Activated T-cell treated with anti-CD3 and anti-CD28 coated beads, Interleukin-2, amount 50 U/mL, for 4 hours (primary cell): Measurements from ENCODE around the gene SAV1. TPM values are rescaled to one million over a fixed set of nuclear protein-coding genes. Genes with fewer than 3 reads are reported as not detected.
"Not testable (repeated sequence)": the region's sequence is repeated elsewhere in the genome, so short reads cannot be mapped to it uniquely, and the experiment has no call there.

Experiments
- ATAC-seq, 2 donors: fragments of 200-7000 bp; cut with Tn5 transposase; one replicate each; pipeline ENCODE4 v1.10.0; 2021
- DNase-seq: peaks from one replicate; pipeline ENCODE4 v3.0.0-alpha.2; 2020
- H3K27me3 Mint-ChIP-seq: one replicate; pipeline ENCODE4 v1.8.0; 2021; ENCODE audit warnings: low read depth, mixed read lengths
- H3K36me3 Mint-ChIP-seq: one replicate; pipeline ENCODE4 v1.8.0; 2022; ENCODE audit warnings: mixed read lengths; ENCODE audit not compliant: insufficient read depth
- H3K4me1 Mint-ChIP-seq: one replicate; pipeline ENCODE4 v1.8.0; 2021; ENCODE audit warnings: low read depth, mixed read lengths
- H3K4me3 Mint-ChIP-seq: one replicate; pipeline ENCODE4 v1.8.0; 2021; ENCODE audit warnings: mild to moderate bottlenecking, moderate library complexity, mixed read lengths
- H3K9me3 Mint-ChIP-seq: one replicate; pipeline ENCODE4 v1.8.0; 2021; ENCODE audit warnings: mixed read lengths
- total RNA-seq, 3 donors: library from RNA; stranded (reverse); gene quantifications; one replicate each; pipeline ENCODE4 v1.2.1, GENCODE V29; 2021

Gene SAV1
- total RNA-seq, 3 donors from 2014 or later: 11.0 to 15.6 (median 15.3) TPM

DNA sequence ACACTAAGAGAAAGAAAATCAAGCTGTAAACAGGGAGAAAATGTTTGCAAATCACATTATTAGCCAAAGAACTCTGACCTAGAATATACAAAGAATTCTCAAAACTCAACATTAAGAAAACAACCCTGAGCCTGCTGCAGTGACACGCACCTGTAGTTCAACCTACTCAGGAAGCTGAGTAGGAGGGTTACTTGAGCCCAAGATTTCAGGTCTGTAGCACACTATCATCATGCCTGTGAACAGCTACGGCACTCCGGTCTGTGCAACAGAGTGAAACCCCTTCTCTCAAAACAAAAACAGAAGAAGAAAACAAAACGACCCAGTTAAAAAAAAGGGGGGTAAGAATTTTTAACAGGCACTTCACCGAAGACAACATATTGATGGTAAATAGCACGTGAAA is 20.8 kb downstream of the SAV1 start:
- no peaks in the 10 kb centered on the region for H3K9me3 Mint-ChIP-seq
- H3K4me1 Mint-ChIP-seq: peaks cover 1% of the 10 kb centered on the region
- no peak overlapping the region for H3K4me3 Mint-ChIP-seq
- no peak for ATAC-seq
- peaks cover 16% of the 10 kb centered on the region for H3K36me3 Mint-ChIP-seq
- no peak for DNase-seq
- H3K27me3 Mint-ChIP-seq: no peaks in the 10 kb centered on the region

DNA sequence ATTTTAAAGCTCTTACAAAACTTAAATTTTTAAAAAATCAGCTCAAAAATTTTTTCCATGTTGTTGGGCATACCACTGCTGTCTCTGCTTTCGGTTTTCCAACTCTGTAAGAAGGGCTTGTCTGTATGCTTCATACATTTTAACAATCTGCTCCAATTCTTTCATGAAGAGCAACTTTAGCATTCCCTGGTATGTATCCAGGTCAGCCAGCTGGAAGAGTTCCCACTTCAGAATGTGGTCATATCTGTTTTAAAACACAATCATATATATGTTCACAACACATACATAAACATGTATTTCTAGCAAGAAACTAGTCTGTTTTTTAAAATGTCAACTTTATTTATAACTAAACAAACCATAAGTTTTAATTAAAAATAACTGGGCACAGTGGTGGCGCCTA is 33.0 kb downstream of the SAV1 start:
- H3K27me3 Mint-ChIP-seq: no peaks in the 10 kb centered on the region
- no peaks in the 10 kb centered on the region for H3K4me1 Mint-ChIP-seq
- no peak for ATAC-seq
- no peak for DNase-seq
- no peak overlapping the region for H3K4me3 Mint-ChIP-seq
- no peaks in the 10 kb centered on the region for H3K9me3 Mint-ChIP-seq
- H3K36me3 Mint-ChIP-seq: peaks cover 19% of the 10 kb centered on the region

DNA sequence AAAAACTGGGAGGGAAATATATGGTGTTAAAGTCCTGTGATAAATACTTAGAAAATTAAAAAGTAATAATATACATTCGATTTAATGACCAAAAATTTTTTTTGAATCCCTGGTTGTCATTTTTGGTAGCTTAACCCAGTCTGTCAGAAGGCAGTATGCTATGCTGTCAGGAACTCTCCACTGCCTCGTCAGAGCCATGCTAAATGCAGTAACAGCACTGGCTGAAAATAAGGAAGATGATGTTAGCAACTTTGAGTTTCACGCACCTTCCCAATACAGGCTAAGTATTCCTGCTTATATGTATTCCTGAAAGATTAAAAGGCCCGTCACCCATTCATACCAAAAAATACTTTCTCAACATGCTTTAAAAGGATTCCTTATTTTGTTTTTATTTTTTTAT is 34.2 kb downstream of the SAV1 start:
- ATAC-seq (no peak), DNase-seq (no peak)
- Mint-ChIP-seq H3K27me3 (no peaks in the 10 kb centered on the region), H3K9me3 (no peaks in the 10 kb centered on the region), H3K36me3 (peaks cover 19% of the 10 kb centered on the region), H3K4me3 (no peak overlapping the region), H3K4me1 (no peaks in the 10 kb centered on the region)

DNA sequence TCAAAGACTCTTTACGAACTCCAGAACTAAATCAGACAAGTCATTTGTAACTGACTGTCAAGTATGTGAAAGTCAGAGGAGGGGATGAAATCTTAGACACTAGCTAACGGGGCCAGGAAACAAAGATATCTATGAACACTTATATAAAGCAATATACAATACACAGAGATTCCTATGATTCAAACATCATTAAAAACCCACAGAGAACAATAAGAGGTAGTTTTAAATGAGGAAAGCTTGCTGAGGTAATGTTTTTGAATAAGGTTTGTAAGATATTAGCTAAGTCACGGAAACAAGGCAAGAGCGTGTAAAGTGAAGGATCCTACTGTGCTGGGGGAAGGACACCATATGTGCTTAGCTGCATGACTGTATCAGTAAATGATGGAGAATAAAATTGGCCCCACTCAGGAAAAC is 36.7 kb downstream of the SAV1 start:
- DNase-seq (no peak), ATAC-seq (no peak)
- no peaks in the 10 kb centered on the region for H3K4me1 Mint-ChIP-seq
- H3K4me3 Mint-ChIP-seq: no peak overlapping the region
- peaks cover 11% of the 10 kb centered on the region for H3K36me3 Mint-ChIP-seq
- H3K9me3 Mint-ChIP-seq: no peaks in the 10 kb centered on the region
- H3K27me3 Mint-ChIP-seq: no peaks in the 10 kb centered on the region

DNA sequence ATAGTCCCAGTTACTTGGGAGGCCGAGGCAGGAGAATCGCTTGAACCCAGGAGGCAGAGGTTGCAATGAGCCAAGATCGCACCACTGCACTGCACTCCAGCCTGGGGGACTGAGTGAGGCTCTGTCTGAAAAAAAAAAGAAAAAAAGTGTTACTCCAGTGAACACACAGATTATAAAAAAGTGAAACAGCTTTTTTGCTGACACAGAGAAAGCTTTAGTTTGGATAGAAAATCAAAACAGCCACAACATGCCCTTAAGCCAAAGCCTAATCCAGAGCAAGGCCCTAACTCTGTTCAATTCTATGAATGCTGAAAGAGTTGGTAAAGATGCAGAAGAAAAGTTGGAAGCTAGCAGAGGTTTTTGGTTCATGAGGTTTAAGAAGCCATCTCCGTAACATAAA is 43.2 kb downstream of the SAV1 start:
- not testable (repeated sequence) for H3K4me3 Mint-ChIP-seq, H3K4me1 Mint-ChIP-seq, H3K9me3 Mint-ChIP-seq, H3K27me3 Mint-ChIP-seq, DNase-seq, ATAC-seq, H3K36me3 Mint-ChIP-seq

DNA sequence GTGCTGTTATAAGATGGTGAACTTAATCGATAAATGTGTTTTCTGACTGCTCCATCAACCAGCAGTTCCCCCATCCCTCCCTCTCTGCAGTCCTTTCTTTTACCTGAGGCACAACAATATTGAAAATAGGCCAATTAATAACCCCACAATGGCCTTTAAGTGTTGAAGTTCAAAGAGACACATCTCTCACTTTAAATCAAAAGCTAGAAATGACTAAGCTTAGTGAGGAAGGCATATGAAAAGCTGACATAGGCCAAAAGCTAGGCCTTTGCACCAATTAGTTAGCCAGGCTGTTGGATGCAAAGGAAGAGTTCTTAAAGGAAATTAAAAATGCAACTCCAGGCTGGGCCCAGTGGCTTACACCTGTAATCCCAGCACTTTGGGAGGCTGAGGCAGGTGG is 43.7 kb downstream of the SAV1 start:
- Mint-ChIP-seq H3K4me1 (no peaks in the 10 kb centered on the region), H3K27me3 (no peaks in the 10 kb centered on the region), H3K36me3 (peaks cover 2% of the 10 kb centered on the region), H3K9me3 (no peaks in the 10 kb centered on the region), H3K4me3 (no peak overlapping the region)
- ATAC-seq (no peak), DNase-seq (no peak)

DNA sequence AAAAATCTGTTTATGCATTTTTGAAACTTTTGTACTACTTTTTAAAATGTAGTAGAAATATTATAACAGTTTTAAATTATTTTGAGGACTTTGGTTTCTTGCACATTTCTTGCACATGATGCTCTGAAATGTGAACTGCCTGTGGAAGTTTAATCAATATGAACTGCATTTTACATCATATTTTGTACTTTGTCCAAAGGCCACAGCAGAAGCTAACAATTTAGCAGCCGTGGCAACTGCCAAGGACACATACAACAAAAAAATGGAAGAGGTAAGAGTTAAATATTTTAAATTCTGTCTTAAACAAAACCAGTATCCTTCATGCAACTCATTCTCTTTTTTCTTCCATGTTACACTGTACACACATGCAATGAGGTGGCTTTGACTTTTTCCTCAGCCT is 45.1 kb downstream of the SAV1 start:
- H3K4me3 Mint-ChIP-seq: no peak overlapping the region
- no peaks in the 10 kb centered on the region for H3K4me1 Mint-ChIP-seq

DNA sequence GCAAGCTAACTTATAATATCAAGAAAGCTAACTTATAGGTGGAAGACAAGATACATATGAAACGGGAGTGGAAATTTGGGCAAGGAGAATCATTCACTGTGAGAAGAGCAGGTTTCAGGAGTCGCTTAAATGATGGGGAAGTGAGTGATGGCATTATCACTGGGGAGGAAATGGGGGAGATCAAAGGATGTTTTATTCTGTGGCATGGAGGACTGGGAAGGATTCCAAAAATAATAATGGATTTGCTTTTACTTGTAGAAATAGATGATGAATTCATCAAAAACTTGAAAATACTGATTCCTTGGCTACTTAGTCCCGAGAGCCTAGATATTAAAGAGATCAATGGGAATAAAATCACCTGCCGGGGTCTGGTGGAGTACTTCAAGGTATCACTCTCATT is 47.8 kb downstream of the SAV1 start:
- Mint-ChIP-seq H3K27me3 (no peaks in the 10 kb centered on the region), H3K36me3 (peaks cover 2% of the 10 kb centered on the region), H3K4me1 (no peaks in the 10 kb centered on the region), H3K4me3 (no peak overlapping the region), H3K9me3 (no peaks in the 10 kb centered on the region)
- ATAC-seq (no peak), DNase-seq (no peak)

More for the DNA sequence above, 45.1 kb downstream of the SAV1 start:
- Mint-ChIP-seq H3K9me3 (no peaks in the 10 kb centered on the region), H3K36me3 (peaks cover 2% of the 10 kb centered on the region), H3K27me3 (no peaks in the 10 kb centered on the region)
- DNase-seq (no peak), ATAC-seq (no peak)

DNA sequence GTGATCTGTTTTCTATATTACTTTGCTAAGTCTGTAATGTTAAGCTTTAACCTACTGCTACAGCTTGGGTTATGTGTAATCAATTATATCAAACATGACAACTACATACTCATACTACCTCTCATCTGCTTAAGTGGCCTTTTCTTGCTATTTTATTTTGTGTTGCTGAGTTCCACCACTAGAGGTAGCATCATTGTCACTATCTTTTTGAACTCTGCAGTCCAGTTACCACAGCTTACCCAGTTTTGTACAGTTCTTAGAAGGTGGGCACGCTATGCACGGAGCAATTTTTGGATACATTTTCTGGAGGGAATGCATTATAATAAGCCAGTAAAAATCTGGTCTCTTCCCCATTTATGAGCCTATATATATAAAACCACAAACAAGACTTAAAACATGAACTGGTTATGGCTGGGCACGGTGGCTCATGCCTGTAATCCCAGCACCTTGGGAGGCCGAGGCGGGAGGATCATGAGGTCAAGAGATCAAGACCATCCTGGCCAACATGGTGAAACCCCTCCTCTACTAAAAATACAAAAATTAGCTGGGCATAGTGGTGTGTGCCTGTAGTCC is 48.5 kb downstream of the SAV1 start:
- Mint-ChIP-seq H3K4me3 (no peak overlapping the region), H3K4me1 (no peaks in the 10 kb centered on the region), H3K36me3 (no peaks in the 10 kb centered on the region), H3K9me3 (no peaks in the 10 kb centered on the region), H3K27me3 (no peaks in the 10 kb centered on the region)
- DNase-seq (no peak), ATAC-seq (peak in 1 of 2 donors; percentile 21)

DNA sequence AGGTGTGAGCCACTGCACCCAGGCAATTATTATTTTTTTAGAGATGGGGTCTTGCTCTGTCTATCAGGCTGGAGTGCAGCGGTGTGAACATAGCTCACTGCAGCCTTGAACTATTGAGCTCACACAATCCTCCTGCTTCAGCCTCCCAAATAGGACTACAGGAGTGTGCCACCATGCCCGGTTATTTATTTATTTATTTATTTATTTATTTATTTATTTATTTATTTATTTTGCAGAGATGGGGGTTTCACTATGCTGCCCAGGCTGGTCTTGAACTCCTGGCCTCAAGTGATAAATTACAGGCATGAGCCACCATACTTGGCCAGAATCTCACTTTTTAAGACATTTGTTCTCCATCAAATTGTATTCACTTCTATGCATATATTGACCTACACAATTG is 51.8 kb downstream of the SAV1 start:
- DNase-seq (no peak), ATAC-seq (no peak)
- Mint-ChIP-seq H3K9me3 (no peaks in the 10 kb centered on the region), H3K27me3 (no peaks in the 10 kb centered on the region), H3K4me1 (no peaks in the 10 kb centered on the region), H3K4me3 (no peak overlapping the region), H3K36me3 (no peaks in the 10 kb centered on the region)

DNA sequence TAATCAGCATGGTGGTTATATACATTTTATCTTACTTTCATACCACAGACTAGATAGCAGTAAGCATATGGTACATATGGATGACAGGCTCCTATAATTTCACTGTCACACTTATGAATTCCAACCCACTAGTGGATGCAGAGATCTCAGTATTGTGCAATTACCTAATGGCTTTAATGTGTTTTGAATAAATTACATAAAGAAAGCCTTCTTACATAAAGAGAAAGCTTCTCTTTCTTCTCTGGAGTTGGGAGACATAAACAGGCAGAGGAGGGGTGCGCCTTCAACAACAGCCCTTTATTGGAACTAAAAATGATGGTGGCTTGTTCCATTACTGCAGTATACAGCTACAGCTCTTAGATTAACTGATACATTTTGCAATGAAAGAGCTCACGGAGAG is 52.6 kb downstream of the SAV1 start:
- no peak for ATAC-seq
- no peaks in the 10 kb centered on the region for H3K4me1 Mint-ChIP-seq
- no peaks in the 10 kb centered on the region for H3K27me3 Mint-ChIP-seq
- no peak for DNase-seq
- no peaks in the 10 kb centered on the region for H3K36me3 Mint-ChIP-seq
- no peaks in the 10 kb centered on the region for H3K9me3 Mint-ChIP-seq
- H3K4me3 Mint-ChIP-seq: no peak overlapping the region

DNA sequence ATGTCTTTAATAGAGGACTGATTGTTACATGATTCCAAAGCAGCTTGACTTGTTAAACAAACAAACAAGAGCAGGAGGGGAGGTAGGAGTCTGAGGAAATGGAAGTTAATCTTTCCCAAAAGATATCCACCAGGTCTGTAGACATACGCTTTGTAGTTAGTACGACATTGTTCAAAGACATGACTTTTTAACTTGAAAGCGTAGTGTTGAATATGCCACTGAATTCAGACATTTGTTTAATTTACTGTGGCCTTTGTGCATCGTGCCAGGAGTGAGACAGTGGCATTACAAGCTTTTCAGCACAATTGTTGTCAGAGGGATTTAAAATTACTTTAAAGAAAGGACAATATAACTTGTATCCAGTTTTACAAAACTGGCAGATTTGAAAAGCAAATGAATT is 53.0 kb downstream of the SAV1 start:
- no peaks in the 10 kb centered on the region for H3K36me3 Mint-ChIP-seq
- ATAC-seq: no peak
- H3K9me3 Mint-ChIP-seq: no peaks in the 10 kb centered on the region
- DNase-seq: no peak
- no peaks in the 10 kb centered on the region for H3K27me3 Mint-ChIP-seq
- no peak overlapping the region for H3K4me3 Mint-ChIP-seq
- no peaks in the 10 kb centered on the region for H3K4me1 Mint-ChIP-seq

DNA sequence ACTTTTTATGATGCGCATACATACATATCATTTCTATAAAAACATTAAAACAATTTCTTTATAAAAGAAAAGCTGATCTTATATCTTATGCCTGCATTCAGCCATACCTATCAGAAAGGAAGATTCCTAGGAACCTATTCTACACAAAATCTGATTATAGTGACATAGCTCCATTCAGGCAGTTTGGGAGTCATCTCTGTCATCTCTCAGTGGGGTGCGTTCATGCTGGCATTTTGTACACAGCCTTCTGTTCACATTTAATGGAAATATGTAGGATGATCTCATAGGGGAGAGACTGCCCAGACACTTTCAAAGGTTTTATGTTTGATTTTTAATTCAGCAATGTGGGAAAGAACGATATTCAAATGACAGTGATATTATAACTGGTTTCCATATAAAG is 55.3 kb downstream of the SAV1 start:
- Mint-ChIP-seq H3K27me3 (no peaks in the 10 kb centered on the region), H3K4me3 (no peak overlapping the region), H3K4me1 (no peaks in the 10 kb centered on the region), H3K9me3 (no peaks in the 10 kb centered on the region), H3K36me3 (no peaks in the 10 kb centered on the region)
- ATAC-seq (no peak), DNase-seq (no peak)

DNA sequence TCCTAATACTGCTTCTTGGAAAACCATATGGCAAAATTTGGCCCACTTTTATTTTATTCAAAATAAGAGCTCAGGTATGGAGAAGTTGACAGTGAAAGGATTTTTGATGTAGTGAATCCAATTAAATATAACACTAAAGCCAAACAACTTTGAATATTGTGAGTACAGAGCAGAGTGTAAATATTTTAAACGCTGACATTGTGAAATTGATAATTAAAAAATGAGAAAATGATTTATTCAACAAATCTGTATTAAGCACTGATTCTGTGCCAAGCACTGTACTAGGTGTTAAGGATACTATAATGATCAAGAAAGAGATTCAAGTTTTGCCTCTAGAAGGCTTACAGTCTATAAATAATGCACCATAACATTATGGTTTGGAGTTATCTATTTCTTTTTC is 57.6 kb downstream of the SAV1 start:
- Mint-ChIP-seq H3K4me3 (no peak overlapping the region), H3K27me3 (no peaks in the 10 kb centered on the region)
- no peak for ATAC-seq

DNA sequence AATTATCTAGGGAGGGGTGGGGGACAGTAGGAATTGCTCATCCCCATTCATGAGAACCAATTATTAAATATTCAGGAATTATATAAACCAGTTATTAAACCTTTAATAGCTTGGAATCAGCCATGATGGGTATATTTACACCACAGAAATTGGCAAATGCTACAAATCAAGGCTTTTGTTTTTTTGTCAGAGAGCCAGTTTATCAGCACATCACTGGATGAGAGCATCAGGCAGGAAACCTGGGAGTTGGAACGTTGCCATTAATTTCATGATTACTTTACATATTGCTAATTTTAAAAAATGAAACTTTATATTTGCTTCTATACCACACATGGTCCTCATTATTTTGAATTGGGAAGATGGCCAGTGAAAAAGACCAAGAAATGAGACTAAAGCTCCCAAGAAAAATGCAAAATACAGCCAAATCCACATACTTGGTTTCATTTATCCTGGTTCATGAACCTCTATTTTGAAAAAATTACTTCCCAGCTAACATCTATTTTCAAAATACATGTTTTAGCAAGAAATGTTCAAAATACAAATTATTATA is 59.7 kb downstream of the SAV1 start:
- Mint-ChIP-seq H3K4me3 (no peak overlapping the region), H3K27me3 (no peaks in the 10 kb centered on the region), H3K4me1 (no peaks in the 10 kb centered on the region), H3K36me3 (no peaks in the 10 kb centered on the region), H3K9me3 (no peaks in the 10 kb centered on the region)
- ATAC-seq: no peak
- no peak for DNase-seq

More for the DNA sequence above, 57.6 kb downstream of the SAV1 start:
- Mint-ChIP-seq H3K9me3 (no peaks in the 10 kb centered on the region), H3K4me1 (no peaks in the 10 kb centered on the region), H3K36me3 (no peaks in the 10 kb centered on the region)
- no peak for DNase-seq

DNA sequence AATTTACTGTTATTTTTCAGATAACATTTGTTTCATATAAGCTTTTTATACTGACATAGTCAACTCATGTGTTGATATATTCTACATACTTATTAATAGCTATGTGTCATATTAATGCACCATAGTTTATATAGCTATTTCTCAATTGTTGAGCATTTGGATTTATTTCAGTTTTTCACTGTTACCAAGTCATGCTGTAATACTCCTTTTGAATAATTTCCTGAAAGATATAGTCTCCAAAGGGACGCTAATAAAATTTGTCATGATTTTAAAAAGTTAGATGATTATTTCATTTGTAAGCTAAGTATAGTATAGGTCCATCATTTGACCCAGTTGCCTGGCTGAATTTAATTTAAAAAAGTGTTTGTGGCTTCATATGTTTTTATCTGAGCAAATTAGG is 60.3 kb downstream of the SAV1 start:
- ATAC-seq: no peak
- Mint-ChIP-seq H3K9me3 (no peaks in the 10 kb centered on the region), H3K27me3 (no peaks in the 10 kb centered on the region), H3K4me1 (no peaks in the 10 kb centered on the region), H3K4me3 (no peak overlapping the region), H3K36me3 (no peaks in the 10 kb centered on the region)
- DNase-seq: no peak
